ENCODE results near the gene RTEL1. TPM values are rescaled to one million over a fixed set of nuclear protein-coding genes. Genes with fewer than 3 reads are reported as not detected.
A peak's percentile ranks its signal among the peaks of the same experiment; 100 is the strongest.

RTEL1 gene
- total RNA-seq, 1 donor from 2014 or later = 46.7 TPM

DNA sequence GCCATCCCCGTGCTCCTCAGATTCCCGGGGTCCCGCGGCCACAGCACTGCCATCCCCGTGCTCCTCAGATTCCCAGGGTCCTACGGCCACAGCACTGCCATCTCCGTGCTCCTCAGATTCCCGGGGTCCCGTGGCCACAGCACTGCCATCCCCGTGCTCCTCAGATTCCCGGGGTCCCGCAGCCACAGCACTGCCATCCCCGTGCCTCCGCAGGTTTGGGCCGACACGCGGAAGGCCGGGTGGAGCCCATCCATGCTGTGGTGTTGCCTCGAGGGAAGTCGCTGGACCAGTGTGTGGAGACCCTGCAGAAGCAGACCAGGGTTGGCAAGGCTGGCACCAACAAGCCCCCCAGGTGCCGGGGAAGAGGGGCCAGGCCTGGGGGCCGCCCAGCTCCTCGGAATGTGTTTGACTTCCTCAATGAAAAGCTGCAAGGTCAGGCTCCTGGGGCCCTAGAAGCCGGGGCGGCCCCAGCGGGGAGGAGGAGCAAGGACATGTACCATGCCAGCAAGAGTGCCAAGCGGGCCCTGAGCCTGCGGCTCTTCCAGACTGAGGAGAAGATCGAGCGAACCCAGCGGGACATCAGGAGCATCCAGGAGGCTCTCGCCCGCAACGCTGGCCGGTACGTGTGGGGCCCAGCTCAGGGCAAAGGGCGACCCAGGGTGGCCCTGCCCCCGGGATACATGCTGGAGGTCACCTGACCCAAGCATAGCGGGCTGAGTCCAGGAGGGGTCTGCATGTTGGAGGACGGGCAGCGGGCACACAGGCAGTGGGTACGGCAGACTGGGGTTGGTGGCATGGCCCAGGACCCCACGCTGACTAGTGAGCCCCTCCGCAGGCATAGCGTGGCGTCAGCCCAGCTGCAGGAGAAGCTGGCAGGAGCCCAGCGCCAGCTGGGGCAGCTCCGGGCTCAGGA, 77.1 kb downstream of the RTEL1 start:
- peak overlapping the region; percentile 69 for H3K4me3 Mint-ChIP-seq
- no peaks in the 10 kb centered on the region for H3K4me1 Mint-ChIP-seq
- DNase-seq (ENCODE audit: low read depth, low spot score) = no peak
- H3K27ac Mint-ChIP-seq (ENCODE audit: unreplicated experiment) = no peak overlapping the region
- no peaks in the 10 kb centered on the region for H3K9me3 Mint-ChIP-seq
- TF ChIP-seq, protein P1, sequence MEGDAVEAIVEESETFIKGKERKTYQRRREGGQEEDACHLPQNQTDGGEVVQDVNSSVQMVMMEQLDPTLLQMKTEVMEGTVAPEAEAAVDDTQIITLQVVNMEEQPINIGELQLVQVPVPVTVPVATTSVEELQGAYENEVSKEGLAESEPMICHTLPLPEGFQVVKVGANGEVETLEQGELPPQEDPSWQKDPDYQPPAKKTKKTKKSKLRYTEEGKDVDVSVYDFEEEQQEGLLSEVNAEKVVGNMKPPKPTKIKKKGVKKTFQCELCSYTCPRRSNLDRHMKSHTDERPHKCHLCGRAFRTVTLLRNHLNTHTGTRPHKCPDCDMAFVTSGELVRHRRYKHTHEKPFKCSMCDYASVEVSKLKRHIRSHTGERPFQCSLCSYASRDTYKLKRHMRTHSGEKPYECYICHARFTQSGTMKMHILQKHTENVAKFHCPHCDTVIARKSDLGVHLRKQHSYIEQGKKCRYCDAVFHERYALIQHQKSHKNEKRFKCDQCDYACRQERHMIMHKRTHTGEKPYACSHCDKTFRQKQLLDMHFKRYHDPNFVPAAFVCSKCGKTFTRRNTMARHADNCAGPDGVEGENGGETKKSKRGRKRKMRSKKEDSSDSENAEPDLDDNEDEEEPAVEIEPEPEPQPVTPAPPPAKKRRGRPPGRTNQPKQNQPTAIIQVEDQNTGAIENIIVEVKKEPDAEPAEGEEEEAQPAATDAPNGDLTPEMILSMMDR (conservative IDR thresholded peaks at IDR 0.05) = no peak
- H3K27me3 Mint-ChIP-seq (ENCODE audit: low read depth) = peaks cover 9% of the 10 kb centered on the region
- peaks cover 8% of the 10 kb centered on the region for H3K36me3 Mint-ChIP-seq (ENCODE audit: low read depth)

DNA sequence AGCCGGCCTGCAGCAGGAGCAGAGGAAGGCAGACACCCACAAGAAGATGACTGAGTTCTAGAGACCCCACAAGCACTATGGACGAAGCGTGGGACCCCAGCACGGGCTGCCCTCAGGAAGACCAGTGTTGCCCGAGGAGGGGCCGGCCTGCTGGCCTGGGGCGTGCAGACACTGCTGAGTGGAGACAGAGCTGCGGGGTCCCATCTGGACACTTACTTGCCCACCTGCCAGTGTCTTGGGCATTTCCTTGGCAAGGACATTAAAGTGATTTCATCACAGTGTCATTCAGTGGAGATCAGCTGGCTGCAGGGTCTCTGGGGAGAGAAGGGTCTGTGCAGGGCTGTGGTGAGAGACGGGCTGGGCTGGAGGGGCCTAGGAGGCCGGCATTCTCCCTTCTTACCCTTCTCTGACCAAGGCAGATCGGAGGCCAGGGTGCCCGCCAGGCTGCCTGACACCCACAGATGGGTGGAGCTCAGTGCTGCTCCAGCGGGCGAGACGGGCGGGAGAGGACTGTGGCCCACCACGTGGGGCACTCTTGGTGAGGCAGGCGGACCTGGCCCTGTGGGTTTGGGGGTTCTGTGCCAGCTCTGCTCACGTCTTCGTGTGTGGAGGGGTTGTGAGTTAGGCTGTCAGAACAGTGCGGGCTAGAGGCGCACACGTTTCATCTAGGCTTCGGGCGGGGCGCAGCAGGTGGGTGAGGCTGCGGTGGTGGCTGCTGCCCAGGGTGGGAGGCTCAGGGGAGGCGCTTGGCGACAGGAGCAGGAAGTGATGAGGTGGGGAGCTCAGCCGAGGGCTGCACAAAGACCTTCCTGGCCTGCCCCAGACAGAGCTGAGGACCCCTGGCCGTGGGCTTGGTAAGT, 78.0 kb downstream of the RTEL1 start, which contains the start of gene LIME1:
Gene LIME1 (plus strand): TSS at position 806 of the 860 bp plus-strand sequence. CDS start 886 bp downstream, outside the sequence.
- Mint-ChIP-seq H3K27me3 (ENCODE audit: low read depth) (peaks cover 9% of the 10 kb centered on the region), H3K4me3 (peak within 1 kb of the TSS; percentile 69), H3K9me3 (no peaks in the 10 kb centered on the region), H3K36me3 (ENCODE audit: low read depth) (peaks cover 8% of the 10 kb centered on the region), H3K27ac (ENCODE audit: unreplicated experiment) (no peak within 1 kb of the TSS), H3K4me1 (no peaks in the 10 kb centered on the region)
- TF ChIP-seq, protein P1 (conservative IDR thresholded peaks at IDR 0.05) = no peak
- no peak for DNase-seq (ENCODE audit: low read depth, low spot score)

DNA sequence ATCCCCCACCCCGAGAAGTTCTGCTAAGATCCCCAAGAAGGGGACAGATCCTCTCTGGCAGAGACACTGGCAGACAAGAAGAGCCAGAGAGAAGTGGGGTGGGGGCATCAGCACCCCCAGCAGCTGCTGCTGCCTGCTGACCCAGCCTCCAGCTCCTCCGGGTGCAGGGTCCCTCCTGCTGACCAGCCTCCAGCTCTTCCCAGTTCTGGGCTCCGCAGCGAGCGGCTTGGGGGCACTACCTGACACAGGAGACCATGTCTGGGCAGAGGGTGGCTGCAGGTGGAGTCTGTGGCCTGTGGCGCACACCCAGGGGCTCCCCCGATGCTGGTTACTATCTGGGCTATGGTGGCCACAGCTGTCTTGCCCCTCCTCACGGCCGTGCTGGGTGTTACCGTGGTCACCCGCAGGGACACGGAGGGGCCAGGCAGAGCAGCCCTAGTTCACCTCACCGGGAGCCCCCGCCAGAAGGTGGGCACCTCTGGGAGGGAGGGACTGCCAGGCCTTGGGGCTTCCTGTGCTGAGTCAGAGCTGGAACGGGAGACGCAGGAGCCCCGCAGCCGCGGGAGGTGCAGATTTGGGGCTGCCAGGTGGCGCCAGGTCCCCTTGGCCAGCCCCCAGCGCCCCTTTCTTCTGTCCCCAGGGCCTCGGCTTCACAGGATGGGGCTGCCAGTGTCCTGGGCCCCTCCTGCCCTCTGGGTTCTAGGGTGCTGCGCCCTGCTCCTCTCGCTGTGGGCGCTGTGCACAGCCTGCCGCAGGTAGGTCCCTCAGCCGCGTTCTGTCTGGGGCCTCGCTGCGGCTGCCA, 79.0 kb downstream of the RTEL1 start:
- TF ChIP-seq, protein P1 (conservative IDR thresholded peaks at IDR 0.05) = no peak
- H3K27me3 Mint-ChIP-seq (ENCODE audit: low read depth) = peaks cover 9% of the 10 kb centered on the region
- no peaks in the 10 kb centered on the region for H3K9me3 Mint-ChIP-seq
- no peak overlapping the region for H3K27ac Mint-ChIP-seq (ENCODE audit: unreplicated experiment)
- H3K4me1 Mint-ChIP-seq = no peaks in the 10 kb centered on the region
- H3K36me3 Mint-ChIP-seq (ENCODE audit: low read depth) = peaks cover 8% of the 10 kb centered on the region
- no peak for DNase-seq (ENCODE audit: low read depth, low spot score)
- H3K4me3 Mint-ChIP-seq = peak overlapping the region; percentile 62

DNA sequence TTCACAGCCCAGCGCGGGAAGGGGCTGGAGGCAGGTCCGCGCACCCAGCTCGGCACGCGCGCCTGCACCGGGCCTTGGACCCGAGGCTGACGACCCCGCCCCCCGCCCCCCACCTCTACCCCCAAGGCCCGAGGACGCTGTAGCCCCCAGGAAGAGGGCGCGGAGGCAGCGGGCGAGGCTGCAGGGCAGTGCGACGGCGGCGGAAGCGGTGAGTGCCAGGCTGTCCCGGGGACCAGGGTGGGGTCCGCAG, 79.5 kb downstream of the RTEL1 start:
- no peak overlapping the region for H3K27ac Mint-ChIP-seq (ENCODE audit: unreplicated experiment)
- DNase-seq (ENCODE audit: low read depth, low spot score) = no peak

More for the DNA sequence above, 79.5 kb downstream of the RTEL1 start:
- TF ChIP-seq, protein P1 (conservative IDR thresholded peaks at IDR 0.05) = no peak
- Mint-ChIP-seq H3K36me3 (ENCODE audit: low read depth) (peaks cover 8% of the 10 kb centered on the region), H3K4me1 (no peaks in the 10 kb centered on the region), H3K9me3 (no peaks in the 10 kb centered on the region), H3K4me3 (no peak overlapping the region), H3K27me3 (ENCODE audit: low read depth) (peaks cover 9% of the 10 kb centered on the region)
